ENCODE data around the gene CD36.
"Not testable (repeated sequence)": the region's sequence is repeated elsewhere in the genome, so short reads cannot be mapped to it uniquely, and the experiment has no call there.

The CD36 gene

DNA sequence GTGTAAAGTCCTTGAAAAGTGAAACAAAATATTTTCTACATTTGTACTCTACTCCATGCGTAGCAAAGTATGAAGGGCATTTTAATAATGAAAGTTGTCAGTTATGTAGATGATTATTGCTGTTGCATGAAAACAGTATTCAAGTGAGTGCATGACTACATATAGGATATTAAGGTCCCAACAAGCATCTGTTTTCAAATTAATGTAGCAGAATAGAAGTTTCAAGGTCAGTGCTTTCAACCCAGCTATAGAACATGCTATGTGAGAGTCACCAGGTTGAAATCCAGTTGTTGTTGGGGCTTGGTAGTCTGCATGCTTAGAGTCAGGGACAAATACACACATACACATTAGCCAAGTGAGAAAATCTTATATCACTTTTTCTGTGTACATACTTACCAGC is 14.8 kb downstream of the CD36 start:
- no peak for DNase-seq (ENCODE audit: low read depth)

- no peak for DNase-seq (ENCODE audit: low read depth)
These were observed 16.5 kb downstream of the CD36 start for GRCh38 chr7:80654887-80655340.

DNA sequence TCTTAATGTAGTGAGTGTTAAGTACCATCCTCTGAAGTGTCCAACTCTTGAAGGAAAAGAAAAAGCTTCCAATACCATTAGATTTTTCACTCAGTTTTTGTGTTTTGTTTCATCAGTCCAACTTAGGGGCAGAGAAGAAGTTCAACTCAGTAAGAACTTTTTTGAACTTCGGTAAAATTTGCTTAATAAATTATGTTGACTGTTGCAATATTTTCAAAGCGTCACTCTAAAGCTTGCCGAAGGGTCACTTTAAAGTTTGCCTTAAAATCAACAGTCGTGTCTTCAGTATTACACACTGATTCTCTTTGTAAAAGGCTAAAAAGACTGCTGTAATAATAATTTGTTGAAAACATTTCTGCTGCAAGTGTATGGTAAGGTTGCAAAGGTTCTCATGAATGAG is 17.6 kb downstream of the CD36 start:
- DNase-seq (ENCODE audit: low read depth): no peak

DNA sequence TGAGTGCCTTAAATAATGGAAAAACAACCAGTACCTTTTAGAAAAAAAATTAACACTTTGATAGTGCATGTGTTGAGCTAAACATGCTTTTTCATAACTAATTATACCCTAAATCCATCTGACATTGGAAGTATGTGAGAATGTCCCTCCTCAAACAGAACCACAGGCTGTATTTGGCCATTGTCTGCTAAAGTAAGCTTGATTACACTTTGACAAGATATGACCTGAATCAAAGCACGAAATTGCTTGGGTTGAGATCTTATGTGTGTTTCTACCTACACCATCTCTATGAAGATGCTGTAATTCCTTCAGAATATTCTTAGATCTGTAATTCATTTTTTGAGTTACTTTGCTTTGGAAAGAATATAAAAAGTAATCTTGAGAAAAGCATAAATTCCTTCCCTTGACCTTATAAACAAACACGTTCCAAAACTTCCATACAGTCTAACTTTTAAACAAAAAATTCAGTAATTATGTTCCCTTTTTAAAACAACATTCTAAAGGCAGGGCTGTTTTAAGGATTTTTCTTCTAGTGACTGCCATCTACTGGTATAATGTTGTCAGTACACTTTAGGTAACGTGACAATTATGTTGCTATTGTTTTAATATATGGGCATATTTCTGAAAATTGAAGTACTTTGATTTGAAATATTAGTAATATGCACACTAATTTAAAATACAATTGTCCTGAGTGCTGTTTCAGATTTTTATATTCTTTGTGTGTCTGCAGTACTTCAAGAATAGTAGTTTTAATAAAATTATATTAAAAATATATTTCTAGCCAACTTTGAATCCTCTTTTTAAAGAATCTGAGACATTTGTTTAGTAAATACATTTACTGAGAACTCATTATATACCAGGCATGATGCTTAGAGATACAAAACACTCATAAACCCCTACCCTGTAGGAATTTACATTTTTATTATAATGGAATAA is 20.9 kb downstream of the CD36 start:
- DNase-seq (ENCODE audit: low read depth): peak; percentile 29

DNA sequence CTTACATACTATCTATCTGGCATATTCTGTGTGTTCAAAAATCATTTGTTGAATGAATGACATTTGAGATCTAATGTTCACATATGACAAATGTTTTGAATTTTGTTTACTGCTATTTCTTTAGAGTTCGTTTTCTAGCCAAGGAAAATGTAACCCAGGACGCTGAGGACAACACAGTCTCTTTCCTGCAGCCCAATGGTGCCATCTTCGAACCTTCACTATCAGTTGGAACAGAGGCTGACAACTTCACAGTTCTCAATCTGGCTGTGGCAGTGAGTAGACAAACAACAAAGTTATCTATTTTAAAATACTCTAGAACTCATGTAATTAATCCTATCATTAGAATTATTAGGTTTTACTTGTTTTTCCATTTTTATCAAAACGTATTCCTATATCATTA is 22.5 kb downstream of the CD36 start:
- no peak for DNase-seq (ENCODE audit: low read depth)

DNA sequence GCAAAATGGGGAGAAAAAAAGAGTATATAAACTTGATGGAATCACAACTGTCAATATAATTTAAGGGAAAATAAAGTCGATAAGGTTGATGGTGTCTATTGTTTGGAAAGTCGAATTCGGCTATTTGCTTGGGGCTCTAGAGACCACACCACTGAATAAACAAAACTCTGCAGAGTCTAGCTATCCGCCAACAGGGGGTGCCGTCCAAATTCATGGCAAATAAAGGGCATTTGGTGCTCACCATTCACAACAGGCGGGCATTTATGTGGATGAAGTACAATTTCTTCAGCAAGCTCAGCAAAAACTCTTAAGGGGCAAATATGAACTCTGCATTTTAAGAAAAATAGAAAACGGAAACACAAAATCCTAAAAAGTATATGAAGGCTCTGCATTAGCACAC is 23.3 kb downstream of the CD36 start:
- no peak for DNase-seq (ENCODE audit: low read depth)

GRCh38 chr7:80662252-80662651 is 23.8 kb downstream of the CD36 start:
- no peak for DNase-seq (ENCODE audit: low read depth)

DNA sequence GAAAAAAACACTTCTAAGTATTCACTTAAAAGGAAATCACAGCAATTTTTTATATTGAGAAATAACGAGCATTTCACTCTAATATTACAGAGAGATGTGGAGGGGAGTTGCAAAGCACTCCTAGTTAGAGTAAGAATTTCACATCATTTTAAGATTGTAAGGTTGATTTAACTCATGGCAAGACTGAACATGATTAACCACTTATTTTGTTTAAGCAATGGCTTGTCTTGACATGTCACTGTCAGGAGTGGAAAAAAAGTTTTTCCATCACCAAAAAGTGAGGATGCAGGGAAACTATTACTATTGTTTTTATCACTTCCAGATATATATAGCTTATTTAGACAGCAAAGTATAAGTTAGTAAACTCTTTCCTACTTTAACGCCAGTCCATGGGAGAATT is 27.1 kb downstream of the CD36 start:
- DNase-seq (ENCODE audit: low read depth): no peak

DNA sequence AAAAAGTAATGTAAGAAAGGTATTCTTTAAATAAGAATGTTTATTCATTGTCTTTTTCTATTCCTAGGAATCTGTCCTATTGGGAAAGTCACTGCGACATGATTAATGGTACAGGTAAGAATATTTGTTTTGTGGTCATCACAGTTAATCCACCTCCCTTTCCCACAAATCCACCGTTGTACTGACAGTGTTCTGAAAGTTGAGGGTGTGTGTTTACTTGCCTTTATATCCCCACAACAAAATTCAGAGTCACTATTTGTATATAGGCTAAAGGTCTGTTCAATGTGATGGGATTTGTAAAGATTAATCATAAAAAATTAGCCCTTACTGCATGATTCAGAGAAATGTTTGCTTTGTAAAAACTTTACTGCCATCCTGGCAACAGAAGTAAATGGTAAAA is 27.9 kb downstream of the CD36 start:
- DNase-seq (ENCODE audit: low read depth): no peak

DNA sequence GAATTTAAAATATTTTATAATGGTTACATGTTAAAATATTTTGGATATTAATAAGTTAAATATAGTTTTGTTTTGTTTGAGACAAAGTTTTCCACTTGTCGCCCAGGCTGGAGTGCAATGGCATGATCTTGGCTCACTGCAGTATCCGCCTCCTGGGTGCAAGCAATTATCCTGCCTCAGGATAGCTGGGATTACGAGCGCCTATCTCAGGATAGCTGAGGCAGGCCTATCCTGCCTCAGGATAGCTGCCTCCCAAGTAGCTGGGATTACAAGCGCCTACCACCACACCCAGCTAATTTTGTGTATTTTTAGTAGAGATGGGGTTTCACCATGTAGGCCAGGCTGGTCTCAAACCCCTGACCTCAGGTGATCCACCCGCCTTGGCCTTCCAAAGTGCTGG is 30.9 kb downstream of the CD36 start:
- not testable (repeated sequence) for DNase-seq (ENCODE audit: low read depth)

- DNase-seq (ENCODE audit: low read depth): no peak
These were observed 33.3 kb downstream of the CD36 start for GRCh38 chr7:80671744-80672143.

GRCh38 chr7:80675090-80675489 is 36.6 kb downstream of the CD36 start:
- DNase-seq (ENCODE audit: low read depth): no peak

DNA sequence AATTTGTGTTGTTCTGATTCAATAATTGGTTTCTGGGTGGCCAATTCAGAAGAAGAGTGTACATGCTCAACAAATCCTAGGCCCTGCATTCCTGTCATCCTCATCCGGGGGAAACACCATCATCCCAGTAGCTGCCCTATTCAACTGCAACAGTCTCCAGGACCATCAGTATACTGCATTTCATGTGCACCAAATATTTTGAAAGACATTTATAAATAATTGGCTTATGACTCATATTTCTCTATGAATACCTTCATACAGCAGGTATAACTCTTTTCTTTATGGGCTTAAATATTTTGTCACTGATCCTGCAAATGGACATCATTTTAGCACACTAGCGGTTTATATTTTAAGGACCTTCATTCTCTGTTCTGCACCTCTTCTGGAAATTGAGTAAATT is 38.0 kb downstream of the CD36 start:
- no peak for DNase-seq (ENCODE audit: low read depth)

DNA sequence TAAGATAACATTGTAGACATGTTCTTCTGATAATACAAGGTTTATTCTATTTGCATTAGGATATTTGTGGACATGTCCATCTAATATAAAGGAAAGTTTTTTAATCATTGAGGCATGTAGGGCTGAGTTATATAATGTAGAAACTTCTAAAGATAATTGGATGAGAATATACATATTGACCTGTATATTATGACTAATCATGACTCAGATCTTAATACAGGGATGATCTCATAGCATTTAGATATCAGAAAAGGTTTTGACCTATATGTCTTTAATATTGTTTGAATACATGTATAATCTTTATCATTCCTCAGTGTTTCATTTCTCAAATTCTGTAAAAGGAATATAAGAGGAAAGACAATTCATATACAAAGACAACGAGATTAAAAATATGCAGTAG is 39.2 kb downstream of the CD36 start:
- DNase-seq (ENCODE audit: low read depth): no peak

DNA sequence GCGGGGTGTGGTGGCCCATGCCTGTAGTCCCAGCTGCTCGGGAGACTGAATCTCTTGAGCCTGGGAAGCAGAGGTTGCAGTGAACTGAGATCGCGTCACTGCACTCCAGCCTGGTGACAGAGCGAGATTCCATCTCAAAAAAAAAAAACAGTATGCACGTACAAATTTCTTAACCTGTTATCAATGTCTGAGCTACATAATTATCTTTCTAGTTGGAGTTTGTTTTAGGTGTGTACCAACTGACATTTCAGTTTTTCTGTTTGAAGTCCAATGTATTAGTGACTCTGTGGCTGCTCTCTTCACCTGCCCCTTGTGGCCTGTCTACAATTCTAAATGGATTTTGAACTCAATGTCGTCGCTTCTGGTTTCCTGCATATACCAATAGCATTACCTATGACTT is 40.3 kb downstream of the CD36 start:
- DNase-seq (ENCODE audit: low read depth): no peak

DNA sequence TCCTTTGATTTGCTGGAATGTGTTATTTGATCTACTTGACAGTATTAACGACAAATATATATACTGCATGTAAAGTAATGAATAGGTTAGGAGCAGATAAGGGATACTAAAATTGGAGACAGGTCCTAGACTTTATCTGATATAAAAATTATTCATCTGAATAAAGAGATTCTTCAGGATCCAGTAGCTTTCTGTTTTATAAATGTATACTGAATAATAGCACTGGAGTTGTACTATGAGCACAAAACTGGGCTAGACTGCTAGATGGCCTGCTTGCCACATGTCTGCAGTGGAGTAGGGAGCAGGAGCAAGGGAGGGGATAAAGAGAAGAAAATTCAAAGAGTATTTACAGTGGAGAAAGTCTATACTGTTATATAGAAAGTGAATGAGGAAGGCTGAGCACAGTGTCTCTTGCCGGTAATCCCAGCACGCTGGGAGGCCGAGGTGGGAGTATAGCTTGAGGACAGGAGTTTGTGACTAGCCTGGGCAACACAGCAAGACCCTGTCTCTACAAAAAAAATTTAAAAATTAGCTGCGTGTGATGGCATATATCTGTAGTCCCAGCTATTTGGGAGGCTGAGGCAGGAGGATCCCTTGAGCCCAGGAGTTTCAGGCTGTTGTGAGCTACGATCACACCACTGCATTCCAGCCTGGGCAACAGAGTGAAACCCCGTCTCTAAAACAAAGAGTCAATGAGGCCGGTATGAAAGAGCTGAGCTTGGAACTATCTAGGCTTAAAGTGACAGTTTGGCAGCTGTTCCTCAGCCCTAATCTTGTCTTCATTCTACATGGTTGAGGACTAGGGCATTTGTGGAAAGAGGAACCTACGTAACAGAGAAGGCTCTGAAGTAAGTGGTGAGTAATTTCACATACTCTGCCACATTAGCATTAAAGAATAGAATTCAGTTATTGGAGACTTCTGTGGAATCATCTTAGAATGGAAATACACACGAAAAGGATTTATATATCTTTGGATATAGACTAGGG is 41.8 kb downstream of the CD36 start:
- DNase-seq (ENCODE audit: low read depth): no peak

GRCh38 chr7:80681272-80681885 is 42.9 kb downstream of the CD36 start:
- DNase-seq (ENCODE audit: low read depth): peak; percentile 20

DNA sequence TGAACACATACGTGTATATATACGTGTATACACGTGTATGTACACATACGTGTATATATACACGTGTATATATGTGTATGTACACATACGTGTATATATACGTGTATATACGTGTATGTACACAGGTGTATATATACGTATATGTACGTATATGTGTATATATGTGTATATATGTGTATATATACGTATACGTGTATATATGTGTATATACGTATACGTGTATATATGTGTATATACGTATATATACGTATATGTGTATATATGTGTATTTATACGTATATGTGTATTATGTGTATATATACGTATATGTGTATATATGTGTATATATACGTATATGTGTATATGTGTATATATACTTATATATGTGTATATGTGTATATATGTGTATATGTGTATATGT is 44.3 kb downstream of the CD36 start:
- DNase-seq (ENCODE audit: low read depth): no peak

DNA sequence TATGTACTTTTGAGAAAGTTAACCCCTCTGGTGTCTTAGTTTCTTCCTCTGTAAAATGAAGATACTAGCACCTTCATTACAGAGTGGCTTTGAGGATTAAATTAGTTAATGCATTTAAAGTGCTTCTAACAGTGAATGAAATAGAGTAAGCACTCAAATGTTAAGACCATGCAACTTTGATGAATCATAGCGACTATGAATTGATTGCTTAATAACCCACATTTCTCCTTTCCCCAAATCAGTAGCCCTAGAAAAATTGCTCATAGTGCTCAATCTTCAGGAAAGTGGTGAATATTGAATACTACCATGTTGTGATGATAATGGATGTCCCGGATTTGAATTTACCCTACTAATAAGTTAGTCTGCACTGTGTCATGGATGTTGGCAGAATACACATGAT is 48.1 kb downstream of the CD36 start:
- peak; percentile 40 for DNase-seq (ENCODE audit: low read depth)

DNA sequence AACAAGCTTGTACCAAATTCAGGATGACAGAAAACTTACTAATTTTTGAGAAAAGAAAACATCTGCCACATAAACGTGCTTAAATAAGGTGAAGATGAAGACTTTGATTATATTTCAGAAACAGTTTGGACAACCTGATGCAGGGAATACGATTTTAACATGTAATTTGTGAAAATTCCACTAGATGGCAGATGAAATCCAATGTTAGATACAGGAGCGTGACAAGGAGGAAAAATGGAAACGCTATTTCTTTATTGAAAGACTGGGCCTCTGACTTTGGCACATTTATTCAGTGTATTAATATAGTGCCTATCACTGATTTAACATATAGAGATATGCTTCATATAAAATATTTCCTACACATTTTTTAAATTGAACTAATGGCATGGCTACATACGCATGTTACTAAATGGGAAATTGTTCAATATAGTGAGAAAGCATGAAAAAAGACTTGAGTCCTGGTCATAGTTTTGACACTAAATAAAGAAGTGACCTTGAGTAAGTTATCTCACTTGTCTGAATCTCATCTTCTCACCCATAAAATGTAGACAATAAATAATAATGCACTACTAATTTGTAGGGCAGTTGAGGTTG is 60.7 kb downstream of the CD36 start:
- DNase-seq (ENCODE audit: low read depth): no peak

- no peak for DNase-seq (ENCODE audit: low read depth)
These were observed 61.3 kb downstream of the CD36 start for GRCh38 chr7:80699721-80700256.

GRCh38 chr7:80703272-80703671 is 64.8 kb downstream of the CD36 start:
- no peak for DNase-seq (ENCODE audit: low read depth)
